ENCODE results near the gene ESRRB. TPM values are rescaled to one million over a fixed set of nuclear protein-coding genes. Genes with fewer than 3 reads are reported as not detected.

ESRRB gene
- total RNA-seq, 3 donors from 2014 or later: 0.11 TPM; not detected in 2

- no peak for ATAC-seq
Observed at GRCh38 chr14:76343386-76343785, 32.6 kb upstream of the ESRRB start.

GRCh38 chr14:76346391-76347160, 29.4 kb upstream of the ESRRB start:
- Mint-ChIP-seq H3K36me3 (ENCODE audit: insufficient read depth) (no peaks in the 10 kb centered on the region), H3K27me3 (ENCODE audit: low read depth) (peaks cover 12% of the 10 kb centered on the region), H3K4me3 (no peak overlapping the region), H3K9me3 (peaks cover 8% of the 10 kb centered on the region), H3K4me1 (ENCODE audit: low read depth) (no peaks in the 10 kb centered on the region)
- ATAC-seq: no peak
- DNase-seq: no peak

More at GRCh38 chr14:76343386-76343785, 32.6 kb upstream of the ESRRB start:
- Mint-ChIP-seq H3K27me3 (ENCODE audit: low read depth) (peaks cover 9% of the 10 kb centered on the region), H3K4me1 (ENCODE audit: low read depth) (no peaks in the 10 kb centered on the region), H3K36me3 (ENCODE audit: insufficient read depth) (no peaks in the 10 kb centered on the region), H3K4me3 (no peak overlapping the region), H3K9me3 (peaks cover 8% of the 10 kb centered on the region)
- DNase-seq: no peak

GRCh38 chr14:76348898-76349297, 27.0 kb upstream of the ESRRB start:
- Mint-ChIP-seq H3K9me3 (no peaks in the 10 kb centered on the region), H3K4me1 (ENCODE audit: low read depth) (no peaks in the 10 kb centered on the region), H3K4me3 (no peak overlapping the region), H3K36me3 (ENCODE audit: insufficient read depth) (no peaks in the 10 kb centered on the region), H3K27me3 (ENCODE audit: low read depth) (peaks cover 15% of the 10 kb centered on the region)
- DNase-seq (no peak), ATAC-seq (no peak)

- Mint-ChIP-seq H3K36me3 (ENCODE audit: insufficient read depth) (no peaks in the 10 kb centered on the region), H3K27me3 (ENCODE audit: low read depth) (peaks cover 17% of the 10 kb centered on the region), H3K4me3 (no peak overlapping the region), H3K9me3 (no peaks in the 10 kb centered on the region), H3K4me1 (ENCODE audit: low read depth) (no peaks in the 10 kb centered on the region)
- DNase-seq: no peak
- ATAC-seq: no peak
Observed at GRCh38 chr14:76349993-76350392, 25.9 kb upstream of the ESRRB start.

GRCh38 chr14:76350671-76351070, 25.3 kb upstream of the ESRRB start:
- ATAC-seq: no peak
- Mint-ChIP-seq H3K27me3 (ENCODE audit: low read depth) (peaks cover 18% of the 10 kb centered on the region), H3K9me3 (no peaks in the 10 kb centered on the region), H3K4me3 (no peak overlapping the region), H3K36me3 (ENCODE audit: insufficient read depth) (no peaks in the 10 kb centered on the region), H3K4me1 (ENCODE audit: low read depth) (no peaks in the 10 kb centered on the region)
- no peak for DNase-seq

- no peaks in the 10 kb centered on the region for H3K4me1 Mint-ChIP-seq (ENCODE audit: low read depth)
- no peaks in the 10 kb centered on the region for H3K36me3 Mint-ChIP-seq (ENCODE audit: insufficient read depth)
- DNase-seq (no peak), ATAC-seq (no peak)
- no peaks in the 10 kb centered on the region for H3K9me3 Mint-ChIP-seq
- peaks cover 26% of the 10 kb centered on the region for H3K27me3 Mint-ChIP-seq (ENCODE audit: low read depth)
- H3K4me3 Mint-ChIP-seq: no peak overlapping the region
Observed at GRCh38 chr14:76351941-76352340, 24.0 kb upstream of the ESRRB start.

- Mint-ChIP-seq H3K9me3 (no peaks in the 10 kb centered on the region), H3K4me3 (no peak overlapping the region), H3K36me3 (ENCODE audit: insufficient read depth) (no peaks in the 10 kb centered on the region), H3K27me3 (ENCODE audit: low read depth) (peaks cover 30% of the 10 kb centered on the region), H3K4me1 (ENCODE audit: low read depth) (no peaks in the 10 kb centered on the region)
- peak; percentile 49 for DNase-seq
- peak; percentile 69 to 86 for ATAC-seq
Observed at GRCh38 chr14:76352639-76353281, 23.2 kb upstream of the ESRRB start.

GRCh38 chr14:76354310-76354709, 21.6 kb upstream of the ESRRB start:
- Mint-ChIP-seq H3K27me3 (ENCODE audit: low read depth) (peaks cover 31% of the 10 kb centered on the region), H3K36me3 (ENCODE audit: insufficient read depth) (no peaks in the 10 kb centered on the region), H3K9me3 (no peaks in the 10 kb centered on the region), H3K4me3 (no peak overlapping the region), H3K4me1 (ENCODE audit: low read depth) (no peaks in the 10 kb centered on the region)
- no peak for ATAC-seq
- DNase-seq: no peak

GRCh38 chr14:76355771-76356170, 20.2 kb upstream of the ESRRB start:
- Mint-ChIP-seq H3K4me3 (no peak overlapping the region), H3K4me1 (ENCODE audit: low read depth) (no peaks in the 10 kb centered on the region), H3K36me3 (ENCODE audit: insufficient read depth) (no peaks in the 10 kb centered on the region), H3K27me3 (ENCODE audit: low read depth) (peaks cover 40% of the 10 kb centered on the region), H3K9me3 (no peaks in the 10 kb centered on the region)
- ATAC-seq (no peak), DNase-seq (no peak)

GRCh38 chr14:76371066-76371465, 4.9 kb upstream of the ESRRB start:
- H3K27me3 Mint-ChIP-seq (ENCODE audit: low read depth): peaks cover 29% of the 10 kb centered on the region
- DNase-seq (no peak), ATAC-seq (no peak)
- H3K9me3 Mint-ChIP-seq: no peaks in the 10 kb centered on the region
- no peaks in the 10 kb centered on the region for H3K36me3 Mint-ChIP-seq (ENCODE audit: insufficient read depth)
- H3K4me1 Mint-ChIP-seq (ENCODE audit: low read depth): no peaks in the 10 kb centered on the region
- H3K4me3 Mint-ChIP-seq: no peak overlapping the region

GRCh38 chr14:76373456-76373855, 2.5 kb upstream of the ESRRB start:
- Mint-ChIP-seq H3K27me3 (ENCODE audit: low read depth) (peaks cover 38% of the 10 kb centered on the region), H3K9me3 (no peaks in the 10 kb centered on the region), H3K36me3 (ENCODE audit: insufficient read depth) (no peaks in the 10 kb centered on the region), H3K4me3 (no peak overlapping the region), H3K4me1 (ENCODE audit: low read depth) (peaks cover 3% of the 10 kb centered on the region)
- DNase-seq (no peak), ATAC-seq (no peak)

GRCh38 chr14:76375484-76375883, 453 bp upstream of the ESRRB start:
- H3K4me1 Mint-ChIP-seq (ENCODE audit: low read depth): peaks cover 3% of the 10 kb centered on the region
- H3K9me3 Mint-ChIP-seq: no peaks in the 10 kb centered on the region
- H3K36me3 Mint-ChIP-seq (ENCODE audit: insufficient read depth): no peaks in the 10 kb centered on the region
- ATAC-seq (no peak), DNase-seq (no peak)
- peaks cover 55% of the 10 kb centered on the region for H3K27me3 Mint-ChIP-seq (ENCODE audit: low read depth)
- no peak overlapping the region for H3K4me3 Mint-ChIP-seq

- peaks cover 3% of the 10 kb centered on the region for H3K4me1 Mint-ChIP-seq (ENCODE audit: low read depth)
- H3K9me3 Mint-ChIP-seq: no peaks in the 10 kb centered on the region
- ATAC-seq (no peak), DNase-seq (no peak)
- H3K27me3 Mint-ChIP-seq (ENCODE audit: low read depth): peaks cover 59% of the 10 kb centered on the region
- no peak overlapping the region for H3K4me3 Mint-ChIP-seq
- H3K36me3 Mint-ChIP-seq (ENCODE audit: insufficient read depth): no peaks in the 10 kb centered on the region
Observed at GRCh38 chr14:76376409-76376877, 506 bp downstream of the ESRRB start.

- no peak overlapping the region for H3K4me3 Mint-ChIP-seq
- H3K36me3 Mint-ChIP-seq (ENCODE audit: insufficient read depth): no peaks in the 10 kb centered on the region
- H3K27me3 Mint-ChIP-seq (ENCODE audit: low read depth): peaks cover 62% of the 10 kb centered on the region
- peaks cover 3% of the 10 kb centered on the region for H3K4me1 Mint-ChIP-seq (ENCODE audit: low read depth)
- ATAC-seq (no peak), DNase-seq (no peak)
- H3K9me3 Mint-ChIP-seq: no peaks in the 10 kb centered on the region
Observed at GRCh38 chr14:76376878-76377734, 1.2 kb downstream of the ESRRB start.

Measured in activated T-cell treated with anti-CD3 and anti-CD28 coated beads, Interleukin-2, amount 50 U/mL, for 4 hours (primary cell).